PC-3 (cell line): ENCODE measurements around the gene RAB11FIP4. TPM values are rescaled to one million over a fixed set of nuclear protein-coding genes. Genes with fewer than 3 reads are reported as not detected.
"Not testable (repeated sequence)": the region's sequence is repeated elsewhere in the genome, so short reads cannot be mapped to it uniquely, and the experiment has no call there.

ENCODE experiments used
- ATAC-seq: fragments of 200-7000 bp; cut with Tn5 transposase; 2 replicates; pipeline ENCODE4 v1.9.1; 2020; ENCODE audit warnings: mild to moderate bottlenecking, moderate library complexity
- Bru-seq: library from RNA; stranded (reverse); fragments of 400-500 nt; gene quantifications from one replicate; lab custom pipeline; 2021; lab: Mats Ljungman, UMichigan
- BruChase-seq, 2 experiments: library from RNA; stranded (reverse); fragments of 400-500 nt; gene quantifications; one replicate each; lab custom pipeline; 2021; lab: Mats Ljungman, UMichigan
- BruUV-seq: library from RNA; stranded (reverse); fragments of 400-500 nt; replicated peaks from 2 replicates; lab custom pipeline; 2021; lab: Mats Ljungman, UMichigan
- CTCF ChIA-PET: fragments of 300-600 bp; sonication (Branson Sonifier 250); formaldehyde crosslinking; loops from one replicate; lab custom pipeline; 2022; ENCODE audit warnings: antibody characterized with exemption; lab: Charles Lee
- POLR2A ChIA-PET: fragments of 300-600 bp; sonication (Branson Sonifier 250); formaldehyde crosslinking; loops from one replicate; lab custom pipeline; 2022; ENCODE audit warnings: antibody characterized with exemption; ENCODE audit not compliant: unreplicated experiment; lab: Charles Lee
- DNase-seq: peaks from one replicate; pipeline ENCODE4 v3.0.0-alpha.2; 2015
- H2AFZ ChIP-seq: fragments of 300-600 bp; sonication (generic); 2 replicates; pipeline ENCODE4 v1.6.0; 2016; ENCODE audit warnings: antibody characterized with exemption, low read length
- H3F3A ChIP-seq: fragments of 300-600 bp; sonication (generic); one replicate; pipeline ENCODE4 v1.6.0; 2017; ENCODE audit warnings: antibody characterized with exemption, low read length, control low read depth, mild to moderate bottlenecking; ENCODE audit not compliant: unreplicated experiment
- H3K27ac ChIP-seq: fragments of 300-600 bp; sonication (generic); 2 replicates; pipeline ENCODE4 v1.5.1; 2016; ENCODE audit warnings: mild to moderate bottlenecking, low read length
- H3K27me3 ChIP-seq: fragments of 300-600 bp; sonication (generic); 2 replicates; pipeline ENCODE4 v1.6.1; 2016; ENCODE audit warnings: low read length, mixed read lengths
- H3K36me3 ChIP-seq: fragments of 300-600 bp; sonication (generic); 2 replicates; pipeline ENCODE4 v1.6.1; 2016; ENCODE audit warnings: low read depth, mixed run types, low read length, mixed read lengths
- H3K4me1 ChIP-seq: fragments of 300-600 bp; sonication (generic); 2 replicates; pipeline ENCODE4 v1.5.1; 2016; ENCODE audit warnings: low read length; ENCODE audit not compliant: insufficient read depth
- H3K4me2 ChIP-seq: fragments of 300-600 bp; sonication (generic); 2 replicates; pipeline ENCODE4 v1.6.0; 2016; ENCODE audit warnings: low read length
- H3K4me3 ChIP-seq: fragments of 300-600 bp; sonication (generic); 2 replicates; pipeline ENCODE4 v1.5.1; 2016; ENCODE audit warnings: mild to moderate bottlenecking, low read length, mixed read lengths
- H3K79me2 ChIP-seq: fragments of 300-600 bp; sonication (generic); 2 replicates; pipeline ENCODE4 v1.6.1; 2017; ENCODE audit warnings: low read length, mixed read lengths
- H3K9ac ChIP-seq: fragments of 300-600 bp; sonication (generic); 2 replicates; pipeline ENCODE4 v1.6.0; 2016; ENCODE audit warnings: mild to moderate bottlenecking, low read length
- H3K9me2 ChIP-seq: fragments of 300-600 bp; sonication (generic); replicated peaks from 2 replicates; pipeline ENCODE4 v1.6.1; 2016; ENCODE audit warnings: mixed run types, low read length, mixed read lengths
- H3K9me3 ChIP-seq: fragments of 300-600 bp; sonication (generic); 2 replicates; pipeline ENCODE4 v1.6.1; 2016; ENCODE audit warnings: low read length, mixed read lengths
- H4K20me1 ChIP-seq: fragments of 300-600 bp; sonication (generic); 2 replicates; pipeline ENCODE4 v1.6.1; 2016; ENCODE audit warnings: low read length, mixed read lengths
- EZH2 ChIP-seq: fragments of 300-600 bp; sonication (generic); IDR thresholded peaks from one replicate; pipeline ENCODE4 v1.6.1; 2017; ENCODE audit warnings: antibody characterized with exemption, mild to moderate bottlenecking, low read length; ENCODE audit not compliant: unreplicated experiment
- EZH2phosphoT487 ChIP-seq: fragments of 300-600 bp; sonication (generic); IDR thresholded peaks from 2 replicates; pipeline ENCODE4 v1.6.1; 2018; ENCODE audit warnings: mild to moderate bottlenecking, antibody characterized with exemption, low read length, borderline replicate concordance
- intact Hi-C: fragments of 100-400 bp; cut with micrococcal nuclease; formaldehyde crosslinking; loops from 2 replicates; pipeline ENCODE4 v1.9.0; 2023
- long read RNA-seq: library from polyadenylated mRNA; unstranded; transcript quantifications from one replicate; pipeline ENCODE4 v2.0.0, GENCODE V29; 2021; ENCODE audit not compliant: unreplicated experiment
- total RNA-seq: library from RNA; depleted of rRNA; stranded (reverse); fragments of >200 nt; gene quantifications from 2 replicates; pipeline ENCODE4 v1.2.3, GENCODE V29; 2014; rRNA removed
- TF ChIP-seq, protein P1 (sequence below): fragments of 300-600 bp; sonication (generic); conservative IDR thresholded peaks from 2 replicates; pipeline ENCODE4 v1.5.1; 2017; ENCODE audit warnings: antibody characterized with exemption, low read depth, mild to moderate bottlenecking, low read length

Gene RAB11FIP4, protein sequence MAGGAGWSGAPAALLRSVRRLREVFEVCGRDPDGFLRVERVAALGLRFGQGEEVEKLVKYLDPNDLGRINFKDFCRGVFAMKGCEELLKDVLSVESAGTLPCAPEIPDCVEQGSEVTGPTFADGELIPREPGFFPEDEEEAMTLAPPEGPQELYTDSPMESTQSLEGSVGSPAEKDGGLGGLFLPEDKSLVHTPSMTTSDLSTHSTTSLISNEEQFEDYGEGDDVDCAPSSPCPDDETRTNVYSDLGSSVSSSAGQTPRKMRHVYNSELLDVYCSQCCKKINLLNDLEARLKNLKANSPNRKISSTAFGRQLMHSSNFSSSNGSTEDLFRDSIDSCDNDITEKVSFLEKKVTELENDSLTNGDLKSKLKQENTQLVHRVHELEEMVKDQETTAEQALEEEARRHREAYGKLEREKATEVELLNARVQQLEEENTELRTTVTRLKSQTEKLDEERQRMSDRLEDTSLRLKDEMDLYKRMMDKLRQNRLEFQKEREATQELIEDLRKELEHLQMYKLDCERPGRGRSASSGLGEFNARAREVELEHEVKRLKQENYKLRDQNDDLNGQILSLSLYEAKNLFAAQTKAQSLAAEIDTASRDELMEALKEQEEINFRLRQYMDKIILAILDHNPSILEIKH
- total RNA-seq (4.2 and 4.5 TPM in 2 replicates), Bru-seq, nascent RNA (percentile 26 among the genes with signal in this experiment), BruChase-seq, experiment 1, labeled RNA remaining after a 6-hour chase (percentile 46 among the genes with signal in this experiment), BruChase-seq, experiment 2, labeled RNA remaining after a 2-hour chase (percentile 33 among the genes with signal in this experiment)
- long read RNA-seq, transcript RAB11FIP4-201 (13 exons, 1,968 nt), result major isoform, 8 of 15 reads
- long read RNA-seq, partial matches to known transcripts, result 5 of 15 reads
- long read RNA-seq, other reads (novel, unspliced or antisense), result 2 of 15 reads

DNA sequence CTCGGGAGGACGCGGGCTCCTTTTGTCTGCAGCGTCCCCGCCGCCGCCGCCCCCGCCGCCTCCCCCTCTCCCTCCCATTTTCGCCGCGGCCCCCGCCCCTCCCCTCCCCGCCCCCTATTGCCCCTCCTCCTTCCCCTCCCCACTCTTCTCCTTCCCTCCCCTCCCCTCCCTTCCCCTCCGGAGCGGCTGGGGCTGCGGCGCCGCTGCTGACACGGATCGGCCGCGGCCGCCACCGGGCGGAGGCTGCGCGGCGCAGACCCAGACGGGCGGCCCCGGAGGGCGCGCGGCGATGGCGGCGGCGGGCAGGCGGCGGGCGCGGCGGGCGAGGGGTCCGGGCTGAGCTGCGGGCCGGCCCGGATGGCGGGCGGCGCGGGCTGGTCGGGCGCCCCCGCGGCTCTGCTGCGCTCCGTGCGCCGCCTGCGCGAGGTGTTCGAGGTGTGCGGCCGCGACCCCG, at the start of gene RAB11FIP4:
RAB11FIP4 (plus strand) TSS at position 180 of the 454 bp plus-strand sequence; CDS start at position 358, 178 bp downstream.
- Histone ChIP-seq H3K27me3 (no peaks in the 10 kb centered on the region; the same call in 1 of the 2 replicates), H3K4me3 (no peak within 1 kb of the TSS), H3K79me2 (no peaks in the 10 kb centered on the region), H4K20me1 (no peaks in the 10 kb centered on the region), H3K9me2 (no peaks in the 10 kb centered on the region), H3K27ac (no peak within 1 kb of the TSS), H3K4me1 (no peaks in the 10 kb centered on the region), H3K9ac (no peak within 1 kb of the TSS), H3K4me2 (no peak within 1 kb of the TSS), H3K36me3 (no peaks in the 10 kb centered on the region), H3K9me3 (no peaks in the 10 kb centered on the region), H2AFZ (no peak within 1 kb of the TSS), H3F3A (no peaks in the 10 kb centered on the region)
- ChIA-PET POLR2A (no interaction called here), CTCF (no interaction called here)
- BruUV-seq, result no TSS peak
- DNase-seq (no peak), ATAC-seq (no peak; the same call in 1 of the 2 replicates)
- TF ChIP-seq, protein P1, sequence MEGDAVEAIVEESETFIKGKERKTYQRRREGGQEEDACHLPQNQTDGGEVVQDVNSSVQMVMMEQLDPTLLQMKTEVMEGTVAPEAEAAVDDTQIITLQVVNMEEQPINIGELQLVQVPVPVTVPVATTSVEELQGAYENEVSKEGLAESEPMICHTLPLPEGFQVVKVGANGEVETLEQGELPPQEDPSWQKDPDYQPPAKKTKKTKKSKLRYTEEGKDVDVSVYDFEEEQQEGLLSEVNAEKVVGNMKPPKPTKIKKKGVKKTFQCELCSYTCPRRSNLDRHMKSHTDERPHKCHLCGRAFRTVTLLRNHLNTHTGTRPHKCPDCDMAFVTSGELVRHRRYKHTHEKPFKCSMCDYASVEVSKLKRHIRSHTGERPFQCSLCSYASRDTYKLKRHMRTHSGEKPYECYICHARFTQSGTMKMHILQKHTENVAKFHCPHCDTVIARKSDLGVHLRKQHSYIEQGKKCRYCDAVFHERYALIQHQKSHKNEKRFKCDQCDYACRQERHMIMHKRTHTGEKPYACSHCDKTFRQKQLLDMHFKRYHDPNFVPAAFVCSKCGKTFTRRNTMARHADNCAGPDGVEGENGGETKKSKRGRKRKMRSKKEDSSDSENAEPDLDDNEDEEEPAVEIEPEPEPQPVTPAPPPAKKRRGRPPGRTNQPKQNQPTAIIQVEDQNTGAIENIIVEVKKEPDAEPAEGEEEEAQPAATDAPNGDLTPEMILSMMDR, result no peak
- TF ChIP-seq EZH2phosphoT487, result no peak
- TF ChIP-seq EZH2, result no peak
- intact Hi-C loops, result no loop called here

DNA sequence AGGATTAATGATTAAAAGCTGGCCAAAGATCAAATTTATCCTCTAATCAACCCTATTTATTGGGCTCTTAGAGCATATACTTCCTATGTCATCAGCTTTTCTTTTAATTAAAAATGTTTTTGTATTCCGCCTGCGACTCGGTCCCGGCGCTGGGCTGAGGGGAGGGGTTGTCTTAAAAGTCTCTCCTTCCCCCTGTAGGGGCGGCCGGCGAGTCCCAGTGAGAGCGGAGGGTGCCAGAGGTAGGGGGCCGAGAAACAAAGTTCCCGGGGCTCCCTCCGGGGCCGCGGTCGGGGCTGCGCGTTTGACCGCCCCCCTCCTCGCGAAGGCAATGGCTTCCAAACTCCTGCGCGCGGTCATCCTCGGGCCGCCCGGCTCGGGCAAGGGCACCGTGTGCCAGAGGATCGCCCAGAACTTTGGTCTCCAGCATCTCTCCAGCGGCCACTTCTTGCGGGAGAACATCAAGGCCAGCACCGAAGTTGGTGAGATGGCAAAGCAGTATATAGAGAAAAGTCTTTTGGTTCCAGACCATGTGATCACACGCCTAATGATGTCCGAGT, 46.2 kb upstream of the RAB11FIP4 start:
- H3K4me3 ChIP-seq, H3F3A ChIP-seq, H3K79me2 ChIP-seq, ATAC-seq, DNase-seq, H2AFZ ChIP-seq, CTCF ChIA-PET, BruUV-seq, H3K27me3 ChIP-seq, intact Hi-C loops, H3K4me1 ChIP-seq, POLR2A ChIA-PET, H3K9me3 ChIP-seq, H4K20me1 ChIP-seq, H3K36me3 ChIP-seq, H3K27ac ChIP-seq, H3K9ac ChIP-seq, H3K9me2 ChIP-seq, H3K4me2 ChIP-seq: not testable (repeated sequence)

DNA sequence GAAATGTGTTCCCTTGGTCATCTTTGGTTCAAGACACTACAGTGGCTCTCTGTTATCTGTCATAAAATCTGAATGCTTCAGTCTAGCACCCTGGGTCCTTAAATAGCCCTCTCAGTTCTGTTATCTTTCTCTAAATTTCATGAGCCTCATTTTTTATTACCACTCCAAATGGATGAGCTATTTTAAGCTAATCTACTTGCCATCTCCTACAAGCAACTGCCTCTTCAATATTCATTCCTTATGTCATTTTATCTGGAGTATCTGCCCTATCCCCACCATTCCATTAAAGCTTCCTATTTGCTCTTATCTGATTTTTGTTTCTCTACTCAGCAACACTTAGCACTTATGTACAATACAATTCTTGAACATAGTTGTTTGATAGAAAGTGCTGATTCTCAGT, 42.0 kb upstream of the RAB11FIP4 start:
- no TSS peak for BruUV-seq
- DNase-seq (no peak), ATAC-seq (no peak)
- Histone ChIP-seq H3K79me2 (no peaks in the 10 kb centered on the region), H3K4me3 (no peak overlapping the region), H3K9ac (no peak overlapping the region), H3K27me3 (no peaks in the 10 kb centered on the region), H2AFZ (no peak overlapping the region), H3F3A (no peaks in the 10 kb centered on the region), H3K9me3 (no peaks in the 10 kb centered on the region), H3K27ac (no peak overlapping the region), H4K20me1 (no peaks in the 10 kb centered on the region), H3K9me2 (no peaks in the 10 kb centered on the region), H3K4me1 (no peaks in the 10 kb centered on the region), H3K36me3 (no peaks in the 10 kb centered on the region; the same call in 1 of the 2 replicates), H3K4me2 (no peak overlapping the region)
- intact Hi-C loops, result no loop called here
- ChIA-PET CTCF (no interaction called here), POLR2A (no interaction called here)
- TF ChIP-seq EZH2phosphoT487, result no peak
- TF ChIP-seq, protein P1, result no peak
- TF ChIP-seq EZH2, result no peak
